ENCODE data around the gene LTBP1. TPM values are rescaled to one million over a fixed set of nuclear protein-coding genes. Genes with fewer than 3 reads are reported as not detected.

The LTBP1 gene
- total and polyA plus RNA-seq, 2 experiments from 2014 or later = 15.7 to 49.8 TPM

DNA sequence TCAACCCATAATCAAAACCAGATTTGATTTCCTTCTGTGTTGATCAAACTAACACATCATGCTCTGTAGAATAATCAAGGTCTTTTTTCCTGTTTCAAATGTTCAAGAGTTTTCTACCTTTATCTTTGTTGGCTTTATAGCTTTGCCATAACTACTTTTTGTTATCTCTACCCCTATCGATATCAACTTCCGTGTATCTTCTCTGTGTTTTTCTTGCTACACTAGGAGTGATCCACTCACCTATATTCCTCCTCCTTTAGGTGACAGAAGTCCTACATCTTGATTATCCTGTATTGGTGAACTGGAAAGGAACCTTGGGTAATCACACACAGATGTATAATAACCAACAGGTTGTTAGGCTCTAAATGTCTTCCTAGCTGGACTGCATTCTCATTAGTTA lies 85.5 kb downstream of the LTBP1 start:
- H3K4me2 ChIP-seq = no peak overlapping the region
- ATAC-seq (no peak), DNase-seq (ENCODE audit: low spot score) (no peak)
- H3K27me3 ChIP-seq (ENCODE audit: insufficient read depth) = no peaks in the 10 kb centered on the region
- no peak for TF ChIP-seq ZNF331 (CRISPR knock-in tag; IDR thresholded peaks at IDR 0.05; ENCODE audit: low read depth)
- TF ChIP-seq JUNB (IDR thresholded peaks at IDR 0.05; ENCODE audit: unreplicated experiment) = no peak
- TF ChIP-seq EZH2phosphoT487 (IDR thresholded peaks at IDR 0.05; ENCODE audit: unreplicated experiment) = no peak
- TF ChIP-seq EZH2 (IDR thresholded peaks at IDR 0.05; ENCODE audit: low read depth, unreplicated experiment) = no peak
- TF ChIP-seq ZNF114 (CRISPR knock-in tag; IDR thresholded peaks at IDR 0.05) = no peak
- TF ChIP-seq, protein P1, sequence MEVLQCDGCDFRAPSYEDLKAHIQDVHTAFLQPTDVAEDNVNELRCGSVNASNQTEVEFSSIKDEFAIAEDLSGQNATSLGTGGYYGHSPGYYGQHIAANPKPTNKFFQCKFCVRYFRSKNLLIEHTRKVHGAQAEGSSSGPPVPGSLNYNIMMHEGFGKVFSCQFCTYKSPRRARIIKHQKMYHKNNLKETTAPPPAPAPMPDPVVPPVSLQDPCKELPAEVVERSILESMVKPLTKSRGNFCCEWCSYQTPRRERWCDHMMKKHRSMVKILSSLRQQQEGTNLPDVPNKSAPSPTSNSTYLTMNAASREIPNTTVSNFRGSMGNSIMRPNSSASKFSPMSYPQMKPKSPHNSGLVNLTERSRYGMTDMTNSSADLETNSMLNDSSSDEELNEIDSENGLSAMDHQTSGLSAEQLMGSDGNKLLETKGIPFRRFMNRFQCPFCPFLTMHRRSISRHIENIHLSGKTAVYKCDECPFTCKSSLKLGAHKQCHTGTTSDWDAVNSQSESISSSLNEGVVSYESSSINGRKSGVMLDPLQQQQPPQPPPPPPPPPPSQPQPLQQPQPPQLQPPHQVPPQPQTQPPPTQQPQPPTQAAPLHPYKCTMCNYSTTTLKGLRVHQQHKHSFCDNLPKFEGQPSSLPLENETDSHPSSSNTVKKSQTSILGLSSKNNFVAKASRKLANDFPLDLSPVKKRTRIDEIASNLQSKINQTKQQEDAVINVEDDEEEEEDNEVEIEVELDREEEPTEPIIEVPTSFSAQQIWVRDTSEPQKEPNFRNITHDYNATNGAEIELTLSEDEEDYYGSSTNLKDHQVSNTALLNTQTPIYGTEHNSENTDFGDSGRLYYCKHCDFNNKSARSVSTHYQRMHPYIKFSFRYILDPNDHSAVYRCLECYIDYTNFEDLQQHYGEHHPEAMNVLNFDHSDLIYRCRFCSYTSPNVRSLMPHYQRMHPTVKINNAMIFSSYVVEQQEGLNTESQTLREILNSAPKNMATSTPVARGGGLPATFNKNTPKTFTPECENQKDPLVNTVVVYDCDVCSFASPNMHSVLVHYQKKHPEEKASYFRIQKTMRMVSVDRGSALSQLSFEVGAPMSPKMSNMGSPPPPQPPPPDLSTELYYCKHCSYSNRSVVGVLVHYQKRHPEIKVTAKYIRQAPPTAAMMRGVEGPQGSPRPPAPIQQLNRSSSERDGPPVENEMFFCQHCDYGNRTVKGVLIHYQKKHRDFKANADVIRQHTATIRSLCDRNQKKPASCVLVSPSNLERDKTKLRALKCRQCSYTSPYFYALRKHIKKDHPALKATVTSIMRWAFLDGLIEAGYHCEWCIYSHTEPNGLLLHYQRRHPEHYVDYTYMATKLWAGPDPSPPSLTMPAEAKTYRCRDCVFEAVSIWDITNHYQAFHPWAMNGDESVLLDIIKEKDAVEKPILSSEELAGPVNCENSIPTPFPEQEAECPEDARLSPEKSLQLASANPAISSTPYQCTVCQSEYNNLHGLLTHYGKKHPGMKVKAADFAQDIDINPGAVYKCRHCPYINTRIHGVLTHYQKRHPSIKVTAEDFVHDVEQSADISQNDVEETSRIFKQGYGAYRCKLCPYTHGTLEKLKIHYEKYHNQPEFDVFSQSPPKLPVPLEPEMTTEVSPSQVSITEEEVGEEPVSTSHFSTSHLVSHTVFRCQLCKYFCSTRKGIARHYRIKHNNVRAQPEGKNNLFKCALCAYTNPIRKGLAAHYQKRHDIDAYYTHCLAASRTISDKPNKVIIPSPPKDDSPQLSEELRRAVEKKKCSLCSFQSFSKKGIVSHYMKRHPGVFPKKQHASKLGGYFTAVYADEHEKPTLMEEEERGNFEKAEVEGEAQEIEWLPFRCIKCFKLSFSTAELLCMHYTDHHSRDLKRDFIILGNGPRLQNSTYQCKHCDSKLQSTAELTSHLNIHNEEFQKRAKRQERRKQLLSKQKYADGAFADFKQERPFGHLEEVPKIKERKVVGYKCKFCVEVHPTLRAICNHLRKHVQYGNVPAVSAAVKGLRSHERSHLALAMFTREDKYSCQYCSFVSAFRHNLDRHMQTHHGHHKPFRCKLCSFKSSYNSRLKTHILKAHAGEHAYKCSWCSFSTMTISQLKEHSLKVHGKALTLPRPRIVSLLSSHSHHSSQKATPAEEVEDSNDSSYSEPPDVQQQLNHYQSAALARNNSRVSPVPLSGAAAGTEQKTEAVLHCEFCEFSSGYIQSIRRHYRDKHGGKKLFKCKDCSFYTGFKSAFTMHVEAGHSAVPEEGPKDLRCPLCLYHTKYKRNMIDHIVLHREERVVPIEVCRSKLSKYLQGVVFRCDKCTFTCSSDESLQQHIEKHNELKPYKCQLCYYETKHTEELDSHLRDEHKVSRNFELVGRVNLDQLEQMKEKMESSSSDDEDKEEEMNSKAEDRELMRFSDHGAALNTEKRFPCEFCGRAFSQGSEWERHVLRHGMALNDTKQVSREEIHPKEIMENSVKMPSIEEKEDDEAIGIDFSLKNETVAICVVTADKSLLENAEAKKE (CRISPR knock-in tag; IDR thresholded peaks at IDR 0.05) = no peak
- no peak for TF ChIP-seq NANOG (IDR thresholded peaks at IDR 0.05; ENCODE audit: borderline replicate concordance)
- no peak for TF ChIP-seq POLR2AphosphoS5 (IDR thresholded peaks at IDR 0.05; ENCODE audit: low read depth)
- no peak for TF ChIP-seq REST (IDR thresholded peaks at IDR 0.05; ENCODE audit: unreplicated experiment)
- TF ChIP-seq CREB1 (CRISPR knock-in tag; IDR thresholded peaks at IDR 0.05; ENCODE audit: low read depth) = no peak
- TF ChIP-seq, protein P2, sequence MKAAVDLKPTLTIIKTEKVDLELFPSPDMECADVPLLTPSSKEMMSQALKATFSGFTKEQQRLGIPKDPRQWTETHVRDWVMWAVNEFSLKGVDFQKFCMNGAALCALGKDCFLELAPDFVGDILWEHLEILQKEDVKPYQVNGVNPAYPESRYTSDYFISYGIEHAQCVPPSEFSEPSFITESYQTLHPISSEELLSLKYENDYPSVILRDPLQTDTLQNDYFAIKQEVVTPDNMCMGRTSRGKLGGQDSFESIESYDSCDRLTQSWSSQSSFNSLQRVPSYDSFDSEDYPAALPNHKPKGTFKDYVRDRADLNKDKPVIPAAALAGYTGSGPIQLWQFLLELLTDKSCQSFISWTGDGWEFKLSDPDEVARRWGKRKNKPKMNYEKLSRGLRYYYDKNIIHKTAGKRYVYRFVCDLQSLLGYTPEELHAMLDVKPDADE (IDR thresholded peaks at IDR 0.05) = no peak
- TF ChIP-seq, protein P3, sequence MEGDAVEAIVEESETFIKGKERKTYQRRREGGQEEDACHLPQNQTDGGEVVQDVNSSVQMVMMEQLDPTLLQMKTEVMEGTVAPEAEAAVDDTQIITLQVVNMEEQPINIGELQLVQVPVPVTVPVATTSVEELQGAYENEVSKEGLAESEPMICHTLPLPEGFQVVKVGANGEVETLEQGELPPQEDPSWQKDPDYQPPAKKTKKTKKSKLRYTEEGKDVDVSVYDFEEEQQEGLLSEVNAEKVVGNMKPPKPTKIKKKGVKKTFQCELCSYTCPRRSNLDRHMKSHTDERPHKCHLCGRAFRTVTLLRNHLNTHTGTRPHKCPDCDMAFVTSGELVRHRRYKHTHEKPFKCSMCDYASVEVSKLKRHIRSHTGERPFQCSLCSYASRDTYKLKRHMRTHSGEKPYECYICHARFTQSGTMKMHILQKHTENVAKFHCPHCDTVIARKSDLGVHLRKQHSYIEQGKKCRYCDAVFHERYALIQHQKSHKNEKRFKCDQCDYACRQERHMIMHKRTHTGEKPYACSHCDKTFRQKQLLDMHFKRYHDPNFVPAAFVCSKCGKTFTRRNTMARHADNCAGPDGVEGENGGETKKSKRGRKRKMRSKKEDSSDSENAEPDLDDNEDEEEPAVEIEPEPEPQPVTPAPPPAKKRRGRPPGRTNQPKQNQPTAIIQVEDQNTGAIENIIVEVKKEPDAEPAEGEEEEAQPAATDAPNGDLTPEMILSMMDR (conservative IDR thresholded peaks at IDR 0.05; ENCODE audit: low read depth in 2 of 2) = no peak
- TF ChIP-seq STAT1 (IDR thresholded peaks at IDR 0.05; ENCODE audit: unreplicated experiment) = no peak
- Mint-ChIP-seq H3K4me3 (no peak overlapping the region), H3K36me3 (ENCODE audit: low read depth) (no peaks in the 10 kb centered on the region), H3K27ac (no peak overlapping the region), H3K9me3 (no peaks in the 10 kb centered on the region), H3K27me3 (ENCODE audit: insufficient read depth, low read depth, poor library complexity) (no peaks in the 10 kb centered on the region), H3K4me1 (peaks cover 11% of the 10 kb centered on the region; the same call in 2 of the 3 replicates)
- peaks cover 5% of the 10 kb centered on the region; the same call in 1 of the 2 replicates for H3K4me1 ChIP-seq (ENCODE audit: insufficient read depth)
- H3K79me2 ChIP-seq (replicated peaks; ENCODE audit: insufficient read depth) = no peaks in the 10 kb centered on the region
- no peak overlapping the region for H3K27ac ChIP-seq (ENCODE audit: low read depth)
- H4K20me1 ChIP-seq (replicated peaks; ENCODE audit: insufficient read depth) = no peaks in the 10 kb centered on the region
- no peaks in the 10 kb centered on the region for H3K36me3 ChIP-seq (ENCODE audit: insufficient read depth)
- no peaks in the 10 kb centered on the region for H3K9me2 ChIP-seq (ENCODE audit: insufficient read depth)
- H2AFZ ChIP-seq = no peak overlapping the region
- H3K4me3 ChIP-seq = no peak overlapping the region
- H3F3A ChIP-seq (replicated peaks; ENCODE audit: low read depth) = no peaks in the 10 kb centered on the region

Data from GM23338 (cell line).